ENCODE data around the gene BORCS5.

GRCh38 chr12:12406762-12407161 is 49.9 kb downstream of the BORCS5 start:
- TF ChIP-seq CTCF (IDR thresholded peaks at IDR 0.05) (no peak), RCOR1 (IDR thresholded peaks at IDR 0.05; ENCODE audit: low read depth, low read length) (no peak), REST (IDR thresholded peaks at IDR 0.05) (no peak)
